Natural killer cell (primary cell): Measurements from ENCODE around the gene ANKRD29. TPM values are rescaled to one million over a fixed set of nuclear protein-coding genes. Genes with fewer than 3 reads are reported as not detected.

Experiments
- ATAC-seq, 3 donors: fragments of 150-1000 bp in 2 of 3; fragments of 200-7000 bp in 1 of 3; cut with Tn5 transposase; 1 replicate in 1 of 3; 2 replicates in 2 of 3; pipeline ENCODE4 v1.10.0; 2021; ENCODE audit warnings: mild to moderate bottlenecking in 2 of 3, moderate library complexity in 2 of 3
- DNase-seq, 2 donors: peaks; one replicate each; pipeline versions ENCODE4 v3.0.0 to v3.0.0-alpha.2; 2013 to 2021; ENCODE audit warnings: mixed read lengths in 1 of 2
- H3K27ac ChIP-seq: one replicate; pipeline ENCODE4 v1.5.1; 2013; ENCODE audit warnings: mild to moderate bottlenecking, low read length
- H3K27me3 ChIP-seq: one replicate; pipeline ENCODE4 v1.6.1; 2013; ENCODE audit warnings: low read length; ENCODE audit not compliant: control insufficient read depth, insufficient read depth
- H3K36me3 ChIP-seq: one replicate; pipeline ENCODE4 v1.6.1; 2013; ENCODE audit warnings: low read length; ENCODE audit not compliant: control insufficient read depth, insufficient read depth
- H3K4me1 ChIP-seq: one replicate; pipeline ENCODE4 v1.6.1; 2013; ENCODE audit warnings: low read length; ENCODE audit not compliant: control insufficient read depth, insufficient read depth
- H3K4me3 ChIP-seq: one replicate; pipeline ENCODE4 v1.5.1; 2013; ENCODE audit warnings: low read length
- H3K9me3 ChIP-seq: one replicate; pipeline ENCODE4 v1.6.1; 2013; ENCODE audit warnings: low read length; ENCODE audit not compliant: control insufficient read depth, insufficient read depth
- H3K27ac Mint-ChIP-seq, 2 donors: one replicate each; pipeline ENCODE4 v1.8.0; 2022; ENCODE audit warnings: mild to moderate bottlenecking in 2 of 2, mixed read lengths in 2 of 2, moderate library complexity in 1 of 2
- H3K27me3 Mint-ChIP-seq, 2 donors: one replicate each; pipeline ENCODE4 v1.8.0; 2022; ENCODE audit warnings: low read depth in 2 of 2, mixed read lengths in 2 of 2
- H3K36me3 Mint-ChIP-seq: one replicate; pipeline ENCODE4 v1.8.0; 2022; ENCODE audit warnings: mixed read lengths
- H3K4me1 Mint-ChIP-seq, 2 donors: one replicate each; pipeline ENCODE4 v1.8.0; 2022; ENCODE audit warnings: mixed read lengths in 2 of 2
- H3K4me3 Mint-ChIP-seq: one replicate; pipeline ENCODE4 v1.8.0; 2022; ENCODE audit warnings: mild to moderate bottlenecking, moderate library complexity, mixed read lengths
- H3K9me3 Mint-ChIP-seq, 2 donors: one replicate each; pipeline ENCODE4 v1.8.0; 2022; ENCODE audit warnings: mixed read lengths in 2 of 2
- WGBS: methylation state at CpG from one replicate; pipeline ENCODE4 v1.1.7; 2013; ENCODE audit warnings: missing lambda C conversion rate; ENCODE audit not compliant: insufficient coverage; 5-methylcytosine and 5-hydroxymethylcytosine counted together
- intact Hi-C: fragments of 100-400 bp; cut with micrococcal nuclease; formaldehyde crosslinking; loops from one replicate; pipeline ENCODE4 v1.14.2; 2022
- total RNA-seq, 4 donors: library from RNA; stranded (reverse); fragments of 120-200 nt in 1 of 4; gene quantifications; one replicate each; pipeline versions ENCODE4 v1.2.3 to v1.2.4, GENCODE V29; 2013 to 2022
- TF ChIP-seq, protein P1 (sequence below): fragments of 200-600 bp; IDR thresholded peaks from one replicate; pipeline ENCODE4 v1.8.0; 2022; ENCODE audit warnings: antibody characterized with exemption

The ANKRD29 gene
- total RNA-seq, 3 donors from 2014 or later (not counting 1 experiment from before 2014, with no cell fraction given): 0.35 to 0.45 TPM; not detected in 1

DNA sequence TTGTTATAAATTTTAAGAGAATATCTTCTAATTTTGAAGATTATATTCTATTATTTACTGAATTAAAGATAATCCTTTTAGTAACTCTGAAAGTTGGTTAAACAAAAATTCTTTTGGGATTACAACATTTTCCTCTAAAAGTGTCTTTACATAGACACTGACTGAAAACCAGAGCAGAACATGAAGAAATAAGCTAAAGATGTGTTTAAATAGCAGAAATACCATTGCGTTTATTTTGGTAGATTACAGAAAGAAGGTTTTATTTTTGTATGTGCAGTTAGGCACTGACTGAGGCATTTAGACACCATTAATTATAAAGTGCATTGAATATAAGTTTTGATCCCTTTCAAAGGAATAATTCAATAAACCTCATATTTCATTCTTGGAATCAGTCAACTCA is 62.9 kb downstream of the ANKRD29 start:
- Mint-ChIP-seq H3K27me3 (peaks cover 6 to 9% of the 10 kb centered on the region in 2 donors), H3K4me1 (no peaks in the 10 kb centered on the region), H3K9me3 (no peaks in the 10 kb centered on the region), H3K4me3 (no peak overlapping the region), H3K36me3 (no peaks in the 10 kb centered on the region), H3K27ac (no peak overlapping the region)
- H3K9me3 ChIP-seq: no peaks in the 10 kb centered on the region
- H3K27me3 ChIP-seq: peaks cover 2% of the 10 kb centered on the region
- ATAC-seq (no peak), DNase-seq (no peak)
- no peak overlapping the region for H3K27ac ChIP-seq
- H3K36me3 ChIP-seq: no peaks in the 10 kb centered on the region
- no CpG with 5 or more reads among the region's 1 CpG for WGBS
- no peaks in the 10 kb centered on the region for H3K4me1 ChIP-seq
- H3K4me3 ChIP-seq: no peak overlapping the region
- TF ChIP-seq, protein P1, sequence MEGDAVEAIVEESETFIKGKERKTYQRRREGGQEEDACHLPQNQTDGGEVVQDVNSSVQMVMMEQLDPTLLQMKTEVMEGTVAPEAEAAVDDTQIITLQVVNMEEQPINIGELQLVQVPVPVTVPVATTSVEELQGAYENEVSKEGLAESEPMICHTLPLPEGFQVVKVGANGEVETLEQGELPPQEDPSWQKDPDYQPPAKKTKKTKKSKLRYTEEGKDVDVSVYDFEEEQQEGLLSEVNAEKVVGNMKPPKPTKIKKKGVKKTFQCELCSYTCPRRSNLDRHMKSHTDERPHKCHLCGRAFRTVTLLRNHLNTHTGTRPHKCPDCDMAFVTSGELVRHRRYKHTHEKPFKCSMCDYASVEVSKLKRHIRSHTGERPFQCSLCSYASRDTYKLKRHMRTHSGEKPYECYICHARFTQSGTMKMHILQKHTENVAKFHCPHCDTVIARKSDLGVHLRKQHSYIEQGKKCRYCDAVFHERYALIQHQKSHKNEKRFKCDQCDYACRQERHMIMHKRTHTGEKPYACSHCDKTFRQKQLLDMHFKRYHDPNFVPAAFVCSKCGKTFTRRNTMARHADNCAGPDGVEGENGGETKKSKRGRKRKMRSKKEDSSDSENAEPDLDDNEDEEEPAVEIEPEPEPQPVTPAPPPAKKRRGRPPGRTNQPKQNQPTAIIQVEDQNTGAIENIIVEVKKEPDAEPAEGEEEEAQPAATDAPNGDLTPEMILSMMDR: no peak
- intact Hi-C loops: no loop called here

DNA sequence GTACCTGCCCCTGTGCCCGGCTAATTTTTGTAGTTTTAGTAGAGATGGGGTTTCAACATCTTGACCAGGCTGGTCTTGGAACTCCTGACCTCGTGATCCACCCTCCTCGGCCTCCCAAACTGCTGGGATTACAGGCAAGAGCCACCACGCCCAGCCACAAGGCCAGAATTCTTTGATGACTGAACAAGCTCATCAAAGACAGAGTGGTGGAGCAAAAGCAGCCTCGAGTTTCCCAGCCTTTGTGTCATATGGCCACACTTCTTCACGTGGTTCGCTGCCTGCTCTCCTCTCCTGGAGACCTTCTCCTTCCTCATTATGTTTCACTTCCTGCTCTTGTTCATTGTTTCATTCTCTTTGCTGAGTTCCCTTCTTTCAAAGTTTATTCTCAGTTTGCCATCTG is 66.5 kb downstream of the ANKRD29 start:
- H3K27me3 ChIP-seq: peaks cover 2% of the 10 kb centered on the region
- intact Hi-C loops: no loop called here

DNA sequence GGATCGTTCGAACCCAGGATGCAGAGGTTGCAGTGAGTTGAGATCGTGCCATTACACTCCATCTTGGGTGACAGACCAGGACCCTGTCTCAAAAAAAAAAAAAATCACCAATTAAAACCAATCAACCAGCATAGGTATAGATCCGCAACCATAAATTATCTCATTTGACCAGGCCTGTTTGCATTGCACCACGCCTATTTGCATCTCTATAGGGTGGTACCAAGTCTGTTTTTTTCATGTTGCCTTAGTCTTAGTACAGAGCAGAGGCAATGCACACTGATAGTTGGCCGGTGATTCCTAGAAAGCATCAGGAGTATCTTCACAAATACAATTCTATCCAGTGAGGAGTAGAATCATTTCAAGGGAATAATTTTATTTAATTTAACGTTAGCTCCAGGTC is 67.1 kb downstream of the ANKRD29 start:
- WGBS: 97% methylated on average over 6 of the region's 7 CpGs
- no peaks in the 10 kb centered on the region for H3K9me3 ChIP-seq
- Mint-ChIP-seq H3K4me1 (no peaks in the 10 kb centered on the region), H3K4me3 (no peak overlapping the region), H3K9me3 (no peaks in the 10 kb centered on the region), H3K27me3 (peaks cover 3 to 8% of the 10 kb centered on the region in 2 donors), H3K27ac (no peak overlapping the region), H3K36me3 (no peaks in the 10 kb centered on the region)
- H3K27ac ChIP-seq: no peak overlapping the region
- H3K4me1 ChIP-seq: no peaks in the 10 kb centered on the region
- ATAC-seq (no peak), DNase-seq (no peak)
- intact Hi-C loops: no loop called here
- no peaks in the 10 kb centered on the region for H3K36me3 ChIP-seq
- no peaks in the 10 kb centered on the region for H3K27me3 ChIP-seq
- H3K4me3 ChIP-seq: no peak overlapping the region
- TF ChIP-seq, protein P1: no peak

More for the DNA sequence above, 66.5 kb downstream of the ANKRD29 start:
- no peaks in the 10 kb centered on the region for H3K36me3 ChIP-seq
- TF ChIP-seq, protein P1: no peak
- Mint-ChIP-seq H3K4me1 (no peaks in the 10 kb centered on the region), H3K9me3 (no peaks in the 10 kb centered on the region), H3K36me3 (no peaks in the 10 kb centered on the region), H3K4me3 (no peak overlapping the region), H3K27me3 (peaks cover 6 to 13% of the 10 kb centered on the region in 2 donors), H3K27ac (no peak overlapping the region)
- H3K4me3 ChIP-seq: no peak overlapping the region
- WGBS: 60% methylated on average over 7 of the region's 7 CpGs
- ATAC-seq (no peak), DNase-seq (no peak)
- H3K27ac ChIP-seq: no peak overlapping the region
- H3K9me3 ChIP-seq: no peaks in the 10 kb centered on the region
- no peaks in the 10 kb centered on the region for H3K4me1 ChIP-seq

DNA sequence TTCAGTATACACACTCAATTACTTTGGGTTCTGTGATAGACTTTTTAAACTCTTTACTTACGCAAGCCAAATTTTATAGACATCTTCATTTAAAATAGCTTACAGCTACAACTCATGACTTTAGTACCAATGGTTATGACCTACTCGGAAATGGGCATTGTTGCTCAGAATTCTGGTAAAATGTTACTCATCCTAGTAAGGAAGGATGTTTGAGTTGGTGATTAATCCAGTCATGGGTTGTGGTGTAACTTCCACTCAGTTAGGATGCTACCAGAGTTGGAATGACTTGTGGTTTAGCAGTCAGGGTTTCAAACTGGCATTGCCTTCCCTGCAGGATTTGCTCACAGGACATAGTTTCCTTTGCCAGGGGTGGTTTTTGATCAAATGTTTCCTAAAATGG is 69.0 kb downstream of the ANKRD29 start:
- H3K36me3 ChIP-seq: no peaks in the 10 kb centered on the region
- H3K4me3 ChIP-seq: no peak overlapping the region
- TF ChIP-seq, protein P1: no peak
- no peak overlapping the region for H3K27ac ChIP-seq
- H3K27ac Mint-ChIP-seq: no peak overlapping the region
- H3K27me3 Mint-ChIP-seq: peaks cover 3 to 6% of the 10 kb centered on the region in 2 donors
- no peak for DNase-seq
- H3K4me1 ChIP-seq: no peaks in the 10 kb centered on the region
- no peaks in the 10 kb centered on the region for H3K4me1 Mint-ChIP-seq
- intact Hi-C loops: no loop called here
- no peaks in the 10 kb centered on the region for H3K9me3 Mint-ChIP-seq
- H3K9me3 ChIP-seq: no peaks in the 10 kb centered on the region
- no peaks in the 10 kb centered on the region for H3K27me3 ChIP-seq
- H3K4me3 Mint-ChIP-seq: no peak overlapping the region
- ATAC-seq: peak in 1 of 3 donors; percentile 21
- 94% methylated on average over 2 of the region's 2 CpGs for WGBS
- no peaks in the 10 kb centered on the region for H3K36me3 Mint-ChIP-seq
